MM.1S (cell line): Measurements from ENCODE around the gene IL1RAP.

ENCODE experiments used
- DNase-seq: peaks from one replicate; pipeline ENCODE4 v3.0.0-alpha.2; 2015
- H2AFZ ChIP-seq: fragments of 300-600 bp; sonication (generic); 2 replicates; pipeline ENCODE4 v1.6.0; 2016; ENCODE audit warnings: antibody characterized with exemption, low read length
- H3F3A ChIP-seq: fragments of 300-600 bp; sonication (generic); 2 replicates; pipeline ENCODE4 v1.6.1; 2016; ENCODE audit warnings: mild to moderate bottlenecking, antibody characterized with exemption, low read length, moderate library complexity, mixed read lengths; ENCODE audit not compliant: insufficient read depth
- H3K27ac ChIP-seq: fragments of 300-600 bp; sonication (generic); 2 replicates; pipeline ENCODE4 v1.5.1; 2016; ENCODE audit warnings: mild to moderate bottlenecking, low read length
- H3K27me3 ChIP-seq: fragments of 300-600 bp; sonication (generic); replicated peaks from 2 replicates; pipeline ENCODE4 v1.6.0; 2016; ENCODE audit warnings: low read length; ENCODE audit not compliant: insufficient read depth
- H3K36me3 ChIP-seq: fragments of 300-600 bp; sonication (generic); replicated peaks from 2 replicates; pipeline ENCODE4 v1.6.1; 2016; ENCODE audit warnings: mild to moderate bottlenecking, low read length, mixed read lengths; ENCODE audit not compliant: insufficient read depth
- H3K4me1 ChIP-seq: fragments of 300-600 bp; sonication (generic); 2 replicates; pipeline ENCODE4 v1.6.1; 2016; ENCODE audit warnings: low read length, mixed read lengths
- H3K4me2 ChIP-seq: fragments of 300-600 bp; sonication (generic); 2 replicates; pipeline ENCODE4 v1.6.0; 2016; ENCODE audit warnings: low read depth, low read length
- H3K4me3 ChIP-seq: fragments of 300-600 bp; sonication (generic); 2 replicates; pipeline ENCODE4 v1.5.1; 2016; ENCODE audit warnings: low read length, mixed read lengths
- H3K79me2 ChIP-seq: fragments of 300-600 bp; sonication (generic); 2 replicates; pipeline ENCODE4 v1.6.1; 2016; ENCODE audit warnings: mixed run types, low read length, mixed read lengths
- H3K9ac ChIP-seq: fragments of 300-600 bp; sonication (generic); 2 replicates; pipeline ENCODE4 v1.6.1; 2016; ENCODE audit warnings: low read length, mixed read lengths
- H3K9me2 ChIP-seq: fragments of 300-600 bp; sonication (generic); replicated peaks from 2 replicates; pipeline ENCODE4 v1.6.1; 2016; ENCODE audit warnings: mild to moderate bottlenecking, low read length, mixed read lengths; ENCODE audit not compliant: insufficient read depth
- H3K9me3 ChIP-seq: fragments of 300-600 bp; sonication (generic); replicated peaks from 2 replicates; pipeline ENCODE4 v1.6.1; 2016; ENCODE audit warnings: mild to moderate bottlenecking, low read length, mixed read lengths; ENCODE audit not compliant: insufficient read depth
- H4K20me1 ChIP-seq: fragments of 300-600 bp; sonication (generic); 2 replicates; pipeline ENCODE4 v1.6.1; 2016; ENCODE audit warnings: mild to moderate bottlenecking, low read length, moderate library complexity, mixed read lengths; ENCODE audit not compliant: insufficient read depth
- CTCF ChIP-seq: fragments of 300-600 bp; sonication (generic); IDR thresholded peaks from 2 replicates; pipeline ENCODE4 v1.5.1; 2016; ENCODE audit warnings: antibody characterized with exemption, low read length, mixed read lengths
- EZH2 ChIP-seq: fragments of 300-600 bp; sonication (generic); optimal IDR thresholded peaks from 2 replicates; pipeline ENCODE3; 2017; ENCODE audit warnings: low read depth, mild to moderate bottlenecking, antibody characterized with exemption, low read length, mixed read lengths
- EZH2phosphoT487 ChIP-seq: fragments of 300-600 bp; sonication (generic); IDR thresholded peaks from 2 replicates; pipeline ENCODE4 v1.6.1; 2018; ENCODE audit warnings: antibody characterized with exemption, low read length

The IL1RAP gene

GRCh38 chr3:190615607-190616006, 101.7 kb downstream of the IL1RAP start:
- H3K36me3 ChIP-seq = no peaks in the 10 kb centered on the region
- no peaks in the 10 kb centered on the region for H3K27me3 ChIP-seq
- H3K4me1 ChIP-seq = no peaks in the 10 kb centered on the region
- no peak overlapping the region for H3K9ac ChIP-seq
- no peaks in the 10 kb centered on the region for H4K20me1 ChIP-seq
- TF ChIP-seq CTCF (no peak), EZH2phosphoT487 (no peak), EZH2 (no peak)
- no peak overlapping the region for H2AFZ ChIP-seq
- H3K4me2 ChIP-seq = no peak overlapping the region
- H3K27ac ChIP-seq = no peak overlapping the region
- H3K9me2 ChIP-seq = no peaks in the 10 kb centered on the region
- no peaks in the 10 kb centered on the region for H3K9me3 ChIP-seq
- no peak overlapping the region for H3K4me3 ChIP-seq
- no peak for DNase-seq
- H3F3A ChIP-seq = no peaks in the 10 kb centered on the region
- H3K79me2 ChIP-seq = no peaks in the 10 kb centered on the region

GRCh38 chr3:190616637-190617036, 102.8 kb downstream of the IL1RAP start:
- H3K27me3 ChIP-seq = no peaks in the 10 kb centered on the region
- no peak overlapping the region for H3K4me3 ChIP-seq
- no peaks in the 10 kb centered on the region for H3K9me2 ChIP-seq
- TF ChIP-seq EZH2phosphoT487 (no peak), CTCF (no peak), EZH2 (no peak)
- no peak overlapping the region for H3K9ac ChIP-seq
- H3K27ac ChIP-seq = no peak overlapping the region
- no peaks in the 10 kb centered on the region for H4K20me1 ChIP-seq
- H3K79me2 ChIP-seq = no peaks in the 10 kb centered on the region
- no peaks in the 10 kb centered on the region for H3F3A ChIP-seq
- H3K4me2 ChIP-seq = no peak overlapping the region
- no peak for DNase-seq
- no peak overlapping the region for H2AFZ ChIP-seq
- no peaks in the 10 kb centered on the region for H3K9me3 ChIP-seq
- no peaks in the 10 kb centered on the region for H3K4me1 ChIP-seq
- no peaks in the 10 kb centered on the region for H3K36me3 ChIP-seq

DNA sequence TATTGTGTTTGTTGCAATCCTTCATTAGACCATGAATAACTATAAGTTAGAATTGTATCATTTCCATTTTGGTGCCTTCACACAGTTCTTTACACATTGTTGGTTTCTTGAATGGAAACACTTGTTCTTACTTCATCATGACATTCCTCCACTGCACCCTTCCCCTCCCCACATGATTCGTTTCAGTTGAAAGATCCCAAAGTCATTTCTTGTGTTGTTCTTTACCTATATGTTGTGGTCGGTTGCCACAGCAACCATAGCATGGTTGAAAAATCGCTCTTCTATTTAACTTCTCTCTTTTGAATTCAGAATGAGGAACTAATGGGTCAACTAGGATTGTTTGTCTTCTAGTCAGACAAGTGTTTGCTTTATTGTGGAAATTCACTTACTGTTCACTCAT, 103.3 kb downstream of the IL1RAP start:
- H3K4me3 ChIP-seq = no peak overlapping the region

More for the DNA sequence above, 103.3 kb downstream of the IL1RAP start:
- Histone ChIP-seq H4K20me1 (no peaks in the 10 kb centered on the region), H3K36me3 (no peaks in the 10 kb centered on the region), H3K9me2 (no peaks in the 10 kb centered on the region), H3F3A (no peaks in the 10 kb centered on the region), H3K9me3 (no peaks in the 10 kb centered on the region), H3K27ac (no peak overlapping the region), H3K4me1 (no peaks in the 10 kb centered on the region), H3K27me3 (no peaks in the 10 kb centered on the region), H3K4me2 (no peak overlapping the region), H3K9ac (no peak overlapping the region), H2AFZ (no peak overlapping the region), H3K79me2 (no peaks in the 10 kb centered on the region)
- no peak for DNase-seq
- TF ChIP-seq EZH2phosphoT487 (no peak), EZH2 (no peak), CTCF (no peak)
